HepG2 (cell line): ENCODE data around the gene DRC7. TPM values are rescaled to one million over a fixed set of nuclear protein-coding genes. Genes with fewer than 3 reads are reported as not detected.

Source experiments
- CENPX ChIP-seq: sonication (generic); formaldehyde crosslinking; IDR thresholded peaks from 2 replicates; pipeline ENCODE4 v1.9.0; 2021; ENCODE audit warnings: mild to moderate bottlenecking, missing genetic modification reagents, moderate library complexity
- HMG20A ChIP-seq: IDR thresholded peaks from 2 replicates; pipeline ENCODE4 v1.6.1; 2016; ENCODE audit warnings: borderline replicate concordance
- HNRNPUL1 ChIP-seq: fragments of 200-400 bp; formaldehyde crosslinking; IDR thresholded peaks from 2 replicates; pipeline ENCODE4 v1.6.1; 2017; ENCODE audit warnings: low read depth, mild to moderate bottlenecking, low read length, moderate library complexity
- NCOA1 ChIP-seq: sonication (generic); formaldehyde crosslinking; IDR thresholded peaks from 2 replicates; pipeline ENCODE4 v1.9.0; 2021; ENCODE audit warnings: missing genetic modification reagents
- NFE2 ChIP-seq: sonication (generic); formaldehyde crosslinking; IDR thresholded peaks from 2 replicates; pipeline ENCODE4 v1.4.0; 2020; ENCODE audit warnings: missing genetic modification reagents
- RFXANK ChIP-seq: IDR thresholded peaks from 2 replicates; pipeline ENCODE4 v1.6.1; 2016
- SSRP1 ChIP-seq: IDR thresholded peaks from 2 replicates; pipeline ENCODE4 v1.6.1; 2016; ENCODE audit warnings: control low read depth
- ZFP36L2 ChIP-seq: sonication (generic); formaldehyde crosslinking; IDR thresholded peaks from 2 replicates; pipeline ENCODE4 v1.4.0; 2020; ENCODE audit warnings: missing genetic modification reagents
- ZFP90 ChIP-seq: sonication (generic); formaldehyde crosslinking; IDR thresholded peaks from 2 replicates; pipeline ENCODE4 v1.8.0; 2022; ENCODE audit warnings: missing genetic modification reagents, mild to moderate bottlenecking, inconsistent platforms, borderline replicate concordance
- ZNF12 ChIP-seq: sonication (generic); formaldehyde crosslinking; IDR thresholded peaks from 2 replicates; pipeline ENCODE4 v1.5.0; 2020; ENCODE audit warnings: missing genetic modification reagents
- ZNF510 ChIP-seq: sonication (generic); formaldehyde crosslinking; IDR thresholded peaks from 2 replicates; pipeline ENCODE4 v1.4.0; 2020; ENCODE audit warnings: low read depth, mild to moderate bottlenecking, missing genetic modification reagents
- ZNF562 ChIP-seq: sonication (generic); formaldehyde crosslinking; IDR thresholded peaks from 2 replicates; pipeline ENCODE4 v1.8.0; 2022; ENCODE audit warnings: missing genetic modification reagents, borderline replicate concordance
- ZNF577 ChIP-seq: sonication (generic); formaldehyde crosslinking; IDR thresholded peaks from 2 replicates; pipeline ENCODE4 v1.4.0; 2020; ENCODE audit warnings: mild to moderate bottlenecking, low read depth, missing genetic modification reagents, borderline replicate concordance
- ZNF670 ChIP-seq: sonication (generic); formaldehyde crosslinking; IDR thresholded peaks from 2 replicates; pipeline ENCODE4 v1.8.0; 2022; ENCODE audit warnings: mild to moderate bottlenecking, missing genetic modification reagents, borderline replicate concordance
- ZNF850 ChIP-seq: sonication (generic); formaldehyde crosslinking; conservative IDR thresholded peaks from 2 replicates; pipeline ENCODE4 v1.9.0; 2021; ENCODE audit warnings: mild to moderate bottlenecking, missing genetic modification reagents
- polyA plus RNA-seq, 8 experiments: library from polyadenylated mRNA; depleted of rRNA in 3 of 8; stranded (reverse) in 7 of 8; unstranded in 1 of 8; fragments of >200 nt; fragmentation: Illumina TruSeq in 4 of 8; extraction: Trizol in 4 of 8; gene quantifications; 2 replicates each; pipeline versions ENCODE4 v1.2.1 to v1.2.3, GENCODE V29; 2011 to 2016; ENCODE audit warnings: low read depth in 4 of 8, missing spikeins in 1 of 8, mixed read lengths in 1 of 8; ENCODE audit not compliant: insufficient read depth in 1 of 8
- total RNA-seq, 5 experiments: library from RNA; depleted of rRNA; stranded (reverse); fragments of >200 nt; fragmentation: Illumina TruSeq; extraction: Trizol; gene quantifications; 2 replicates each; pipeline ENCODE4 v1.2.3, GENCODE V29; 2016; ENCODE audit warnings: low read depth in 1 of 5
- TF ChIP-seq, protein P1 (sequence below): sonication (generic); formaldehyde crosslinking; IDR thresholded peaks from 2 replicates; pipeline ENCODE4 v1.4.0; 2020; ENCODE audit warnings: mild to moderate bottlenecking, missing genetic modification reagents
- TF ChIP-seq, protein P2 (sequence below): sonication (generic); formaldehyde crosslinking; IDR thresholded peaks from 2 replicates; pipeline ENCODE4 v1.8.0; 2022; ENCODE audit warnings: missing genetic modification reagents, mild to moderate bottlenecking, inconsistent platforms, borderline replicate concordance
- TF ChIP-seq, protein P3 (sequence below): sonication (generic); formaldehyde crosslinking; IDR thresholded peaks from 2 replicates; pipeline ENCODE4 v1.9.0; 2021; ENCODE audit warnings: missing genetic modification reagents, borderline replicate concordance
- TF ChIP-seq, protein P4 (sequence below): fragments of 450-650 bp; IDR thresholded peaks from 2 replicates; pipeline ENCODE4 v1.6.1; 2016

DRC7 gene
- total and polyA plus RNA-seq, 2 of the 13 experiments (the other 11 are each of a cell fraction or from before 2014, with no cell fraction given), result 2.7 to 3.4 TPM

DNA sequence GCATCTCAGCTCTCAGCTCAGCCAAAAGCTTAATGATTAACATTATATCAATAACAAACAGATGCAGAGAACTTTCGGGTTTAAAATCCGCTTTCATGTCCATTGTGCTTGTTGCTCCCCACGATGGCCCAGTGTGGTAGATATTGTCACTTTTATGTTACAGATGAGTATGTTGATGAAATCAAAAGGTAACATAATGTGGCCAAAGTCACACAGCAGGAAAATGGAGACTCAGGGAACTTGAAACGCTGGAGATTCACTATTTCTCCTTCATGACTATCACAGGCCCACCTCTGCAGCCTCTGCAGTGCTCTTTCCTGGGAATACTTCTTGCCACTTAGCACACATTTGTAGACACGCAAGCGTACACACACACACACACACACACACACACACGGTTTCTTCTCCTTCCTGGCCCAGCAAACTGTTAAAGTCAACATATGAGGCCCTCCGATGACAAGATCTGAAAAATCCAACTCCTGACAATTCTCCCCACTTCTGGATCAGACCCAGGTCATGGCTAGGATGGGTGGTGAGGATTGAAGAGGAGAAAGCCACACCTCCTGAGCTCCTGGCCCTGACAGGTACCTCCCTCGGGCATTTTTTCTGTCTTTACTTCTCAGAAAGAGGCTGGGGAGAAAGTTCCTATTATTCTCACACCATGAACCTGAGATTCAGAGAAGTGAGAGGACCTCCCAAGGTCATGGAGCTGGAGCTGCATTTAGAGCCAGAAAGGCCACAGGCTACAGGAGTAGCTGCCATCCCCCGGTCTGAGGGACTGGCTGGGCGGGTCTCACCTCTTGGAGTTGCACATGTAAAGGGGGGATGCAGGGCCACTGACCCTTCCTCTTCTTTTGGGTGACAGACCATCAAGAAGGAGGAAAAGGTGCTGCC is 9.7 kb downstream of the DRC7 start (continued):
- TF ChIP-seq HMG20A (CRISPR knock-in tag) (0 out of 2 replicates have a peak, but pooled peaks have one; percentile 18), ZNF670 (no peak), ZFP36L2 (CRISPR knock-in tag) (no peak), ZNF510 (peak; percentile 47; the same call in 1 of the 2 replicates), SSRP1 (peak; percentile 81; the same call in 1 of the 2 replicates), ZNF577 (CRISPR knock-in tag) (no peak), HNRNPUL1 (peak; percentile 98), CENPX (CRISPR knock-in tag) (no peak), NFE2 (CRISPR knock-in tag) (no peak), ZNF850 (CRISPR knock-in tag) (no peak), NCOA1 (0 out of 2 replicates have a peak, but pooled peaks have one; percentile 28), RFXANK (CRISPR knock-in tag) (no peak), ZNF562 (CRISPR knock-in tag) (no peak), ZNF12 (CRISPR knock-in tag) (no peak), ZFP90 (CRISPR knock-in tag) (0 out of 2 replicates have a peak, but pooled peaks have one; percentile 6)
- TF ChIP-seq, protein P1, sequence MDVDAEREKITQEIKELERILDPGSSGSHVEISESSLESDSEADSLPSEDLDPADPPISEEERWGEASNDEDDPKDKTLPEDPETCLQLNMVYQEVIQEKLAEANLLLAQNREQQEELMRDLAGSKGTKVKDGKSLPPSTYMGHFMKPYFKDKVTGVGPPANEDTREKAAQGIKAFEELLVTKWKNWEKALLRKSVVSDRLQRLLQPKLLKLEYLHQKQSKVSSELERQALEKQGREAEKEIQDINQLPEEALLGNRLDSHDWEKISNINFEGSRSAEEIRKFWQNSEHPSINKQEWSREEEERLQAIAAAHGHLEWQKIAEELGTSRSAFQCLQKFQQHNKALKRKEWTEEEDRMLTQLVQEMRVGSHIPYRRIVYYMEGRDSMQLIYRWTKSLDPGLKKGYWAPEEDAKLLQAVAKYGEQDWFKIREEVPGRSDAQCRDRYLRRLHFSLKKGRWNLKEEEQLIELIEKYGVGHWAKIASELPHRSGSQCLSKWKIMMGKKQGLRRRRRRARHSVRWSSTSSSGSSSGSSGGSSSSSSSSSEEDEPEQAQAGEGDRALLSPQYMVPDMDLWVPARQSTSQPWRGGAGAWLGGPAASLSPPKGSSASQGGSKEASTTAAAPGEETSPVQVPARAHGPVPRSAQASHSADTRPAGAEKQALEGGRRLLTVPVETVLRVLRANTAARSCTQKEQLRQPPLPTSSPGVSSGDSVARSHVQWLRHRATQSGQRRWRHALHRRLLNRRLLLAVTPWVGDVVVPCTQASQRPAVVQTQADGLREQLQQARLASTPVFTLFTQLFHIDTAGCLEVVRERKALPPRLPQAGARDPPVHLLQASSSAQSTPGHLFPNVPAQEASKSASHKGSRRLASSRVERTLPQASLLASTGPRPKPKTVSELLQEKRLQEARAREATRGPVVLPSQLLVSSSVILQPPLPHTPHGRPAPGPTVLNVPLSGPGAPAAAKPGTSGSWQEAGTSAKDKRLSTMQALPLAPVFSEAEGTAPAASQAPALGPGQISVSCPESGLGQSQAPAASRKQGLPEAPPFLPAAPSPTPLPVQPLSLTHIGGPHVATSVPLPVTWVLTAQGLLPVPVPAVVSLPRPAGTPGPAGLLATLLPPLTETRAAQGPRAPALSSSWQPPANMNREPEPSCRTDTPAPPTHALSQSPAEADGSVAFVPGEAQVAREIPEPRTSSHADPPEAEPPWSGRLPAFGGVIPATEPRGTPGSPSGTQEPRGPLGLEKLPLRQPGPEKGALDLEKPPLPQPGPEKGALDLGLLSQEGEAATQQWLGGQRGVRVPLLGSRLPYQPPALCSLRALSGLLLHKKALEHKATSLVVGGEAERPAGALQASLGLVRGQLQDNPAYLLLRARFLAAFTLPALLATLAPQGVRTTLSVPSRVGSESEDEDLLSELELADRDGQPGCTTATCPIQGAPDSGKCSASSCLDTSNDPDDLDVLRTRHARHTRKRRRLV (CRISPR knock-in tag), result no peak
- TF ChIP-seq, protein P2, sequence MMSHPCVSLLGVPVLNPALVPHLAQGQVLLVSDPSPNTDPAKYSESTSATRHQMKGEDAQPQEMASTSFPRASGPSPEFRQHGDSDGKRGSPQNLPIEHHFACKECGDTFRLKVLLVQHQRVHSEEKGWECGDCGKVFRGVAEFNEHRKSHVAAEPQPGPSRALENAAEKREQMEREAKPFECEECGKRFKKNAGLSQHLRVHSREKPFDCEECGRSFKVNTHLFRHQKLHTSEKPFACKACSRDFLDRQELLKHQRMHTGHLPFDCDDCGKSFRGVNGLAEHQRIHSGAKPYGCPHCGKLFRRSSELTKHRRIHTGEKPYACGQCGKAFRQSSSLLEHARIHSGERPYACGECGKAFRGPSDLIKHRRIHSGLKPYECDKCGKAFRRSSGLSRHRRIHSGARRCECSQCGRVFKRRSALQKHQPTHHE, result no peak
- TF ChIP-seq, protein P3, sequence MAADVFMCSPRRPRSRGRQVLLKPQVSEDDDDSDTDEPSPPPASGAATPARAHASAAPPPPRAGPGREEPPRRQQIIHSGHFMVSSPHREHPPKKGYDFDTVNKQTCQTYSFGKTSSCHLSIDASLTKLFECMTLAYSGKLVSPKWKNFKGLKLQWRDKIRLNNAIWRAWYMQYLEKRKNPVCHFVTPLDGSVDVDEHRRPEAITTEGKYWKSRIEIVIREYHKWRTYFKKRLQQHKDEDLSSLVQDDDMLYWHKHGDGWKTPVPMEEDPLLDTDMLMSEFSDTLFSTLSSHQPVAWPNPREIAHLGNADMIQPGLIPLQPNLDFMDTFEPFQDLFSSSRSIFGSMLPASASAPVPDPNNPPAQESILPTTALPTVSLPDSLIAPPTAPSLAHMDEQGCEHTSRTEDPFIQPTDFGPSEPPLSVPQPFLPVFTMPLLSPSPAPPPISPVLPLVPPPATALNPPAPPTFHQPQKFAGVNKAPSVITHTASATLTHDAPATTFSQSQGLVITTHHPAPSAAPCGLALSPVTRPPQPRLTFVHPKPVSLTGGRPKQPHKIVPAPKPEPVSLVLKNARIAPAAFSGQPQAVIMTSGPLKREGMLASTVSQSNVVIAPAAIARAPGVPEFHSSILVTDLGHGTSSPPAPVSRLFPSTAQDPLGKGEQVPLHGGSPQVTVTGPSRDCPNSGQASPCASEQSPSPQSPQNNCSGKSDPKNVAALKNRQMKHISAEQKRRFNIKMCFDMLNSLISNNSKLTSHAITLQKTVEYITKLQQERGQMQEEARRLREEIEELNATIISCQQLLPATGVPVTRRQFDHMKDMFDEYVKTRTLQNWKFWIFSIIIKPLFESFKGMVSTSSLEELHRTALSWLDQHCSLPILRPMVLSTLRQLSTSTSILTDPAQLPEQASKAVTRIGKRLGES (CRISPR knock-in tag), result no peak
- TF ChIP-seq, protein P4, sequence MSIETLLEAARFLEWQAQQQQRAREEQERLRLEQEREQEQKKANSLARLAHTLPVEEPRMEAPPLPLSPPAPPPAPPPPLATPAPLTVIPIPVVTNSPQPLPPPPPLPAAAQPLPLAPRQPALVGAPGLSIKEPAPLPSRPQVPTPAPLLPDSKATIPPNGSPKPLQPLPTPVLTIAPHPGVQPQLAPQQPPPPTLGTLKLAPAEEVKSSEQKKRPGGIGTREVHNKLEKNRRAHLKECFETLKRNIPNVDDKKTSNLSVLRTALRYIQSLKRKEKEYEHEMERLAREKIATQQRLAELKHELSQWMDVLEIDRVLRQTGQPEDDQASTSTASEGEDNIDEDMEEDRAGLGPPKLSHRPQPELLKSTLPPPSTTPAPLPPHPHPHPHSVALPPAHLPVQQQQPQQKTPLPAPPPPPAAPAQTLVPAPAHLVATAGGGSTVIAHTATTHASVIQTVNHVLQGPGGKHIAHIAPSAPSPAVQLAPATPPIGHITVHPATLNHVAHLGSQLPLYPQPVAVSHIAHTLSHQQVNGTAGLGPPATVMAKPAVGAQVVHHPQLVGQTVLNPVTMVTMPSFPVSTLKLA, result no peak
